GM19023 (cell line): ENCODE results near the gene FLVCR2.
"Not testable (repeated sequence)": the region's sequence is repeated elsewhere in the genome, so short reads cannot be mapped to it uniquely, and the experiment has no call there.

Source experiments
- ATAC-seq: cut with Tn5 transposase; IDR thresholded peaks from one replicate; pipeline ENCODE4 v1.9.1; 2021; ENCODE audit warnings: mild to moderate bottlenecking, moderate library complexity; ENCODE audit not compliant: unreplicated experiment

Gene FLVCR2

DNA sequence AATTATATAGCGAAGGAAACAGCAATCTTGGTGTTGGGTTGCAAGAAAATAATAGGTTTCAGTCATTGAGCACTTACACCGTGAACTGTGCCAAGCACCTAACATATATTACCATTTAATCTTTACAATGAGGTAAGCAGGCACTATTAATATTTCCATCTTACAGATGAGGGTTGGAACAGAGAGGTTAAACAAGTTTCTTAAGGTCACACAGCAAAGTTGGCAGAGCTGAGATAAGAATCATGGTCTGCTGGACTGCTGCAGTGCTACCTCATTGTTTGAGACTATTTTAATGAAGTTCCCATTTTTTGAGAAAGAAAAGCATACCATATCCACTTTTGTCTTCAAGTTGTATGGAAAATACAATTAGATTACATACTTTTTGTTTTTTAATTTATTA is 80.5 kb downstream of the FLVCR2 start:
- no peak for ATAC-seq

DNA sequence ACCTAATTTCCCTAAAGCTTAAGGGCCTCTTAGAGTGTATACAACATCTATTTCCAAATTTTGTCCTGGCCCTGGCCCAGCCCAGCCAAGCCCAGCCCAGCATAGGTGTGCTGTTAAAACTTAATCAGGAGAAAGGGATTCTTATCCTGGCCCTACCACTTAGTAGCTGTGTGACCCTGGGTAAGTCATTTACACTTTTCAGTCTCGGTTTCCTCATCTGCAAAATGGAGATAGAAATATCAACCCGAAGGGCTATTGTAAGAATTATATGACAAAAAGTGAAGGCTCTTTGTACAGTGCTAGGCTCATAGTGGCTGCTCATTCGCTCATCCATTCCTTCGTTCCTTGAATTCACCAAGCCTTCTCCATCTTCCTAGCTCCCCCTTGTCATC is 81.8 kb downstream of the FLVCR2 start:
- no peak for ATAC-seq

DNA sequence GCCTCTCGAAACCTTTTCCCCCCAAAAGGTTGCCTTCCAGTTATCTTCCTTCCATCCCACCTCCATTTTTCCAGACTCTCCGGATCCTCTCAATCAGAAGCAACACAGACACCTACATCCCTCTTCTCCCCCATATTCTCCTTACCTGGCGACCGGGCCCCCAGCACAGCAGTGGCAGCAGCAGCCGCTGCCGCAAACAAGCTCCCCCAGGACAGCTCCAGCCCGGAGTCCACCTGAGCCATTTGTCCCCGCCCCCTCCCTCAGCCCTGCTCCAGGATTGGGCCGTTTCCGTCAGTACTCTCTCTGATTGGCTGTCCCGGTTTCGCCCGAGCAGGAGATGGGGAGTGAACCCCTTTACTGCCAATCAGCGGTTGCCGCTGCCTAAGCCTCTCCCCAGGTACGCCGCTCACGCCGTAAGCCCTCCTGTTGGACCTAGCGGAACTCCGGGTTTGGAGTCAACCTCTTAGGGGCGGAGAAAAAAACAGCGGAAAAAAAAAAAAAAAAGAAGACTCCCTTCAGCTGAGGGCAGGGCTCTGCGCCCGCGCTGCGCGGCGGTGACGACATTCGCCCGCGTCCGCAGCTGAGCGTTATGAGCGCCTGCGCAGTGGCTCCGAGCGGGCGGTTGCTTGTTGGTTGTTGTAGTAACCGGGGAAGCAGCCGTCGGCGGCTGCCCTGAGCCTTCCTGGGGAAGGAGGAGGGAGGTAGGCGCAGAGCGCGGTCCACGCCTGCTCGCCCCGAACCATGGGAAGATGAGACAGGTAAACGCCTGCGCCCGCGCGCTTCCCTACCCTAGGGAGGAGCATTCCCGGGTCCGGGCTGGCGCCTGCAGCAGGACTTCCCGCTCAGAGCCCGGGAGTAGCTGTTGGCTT is 82.4 kb downstream of the FLVCR2 start, which contains the start of the genes ERG28 and TTLL5:
Gene ERG28, minus strand, starts transcription at position 247 of the 869 bp plus-strand sequence. CDS start 3,374 bp downstream, outside the sequence.
Gene TTLL5, plus strand, starts transcription at position 617 of the 869 bp plus-strand sequence. CDS start 1,904 bp downstream, outside the sequence.
- ATAC-seq: peak; percentile 97

DNA sequence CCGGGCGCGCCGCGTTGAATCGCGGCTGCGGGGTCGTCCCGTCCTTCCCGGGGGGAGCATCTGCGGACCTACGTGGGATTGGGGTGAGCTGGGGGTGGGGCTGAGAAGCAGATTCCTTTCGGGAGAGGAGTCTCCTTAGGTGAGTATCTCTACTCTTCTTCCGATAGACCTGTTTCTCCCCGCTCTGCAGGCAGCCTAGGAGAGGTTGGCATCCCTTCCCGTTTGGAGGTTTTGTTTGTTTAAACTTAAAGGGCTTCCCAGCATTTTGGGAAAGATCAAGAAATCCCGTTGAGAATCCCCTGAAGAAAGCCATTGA is 83.0 kb downstream of the FLVCR2 start:
- ATAC-seq: no peak

DNA sequence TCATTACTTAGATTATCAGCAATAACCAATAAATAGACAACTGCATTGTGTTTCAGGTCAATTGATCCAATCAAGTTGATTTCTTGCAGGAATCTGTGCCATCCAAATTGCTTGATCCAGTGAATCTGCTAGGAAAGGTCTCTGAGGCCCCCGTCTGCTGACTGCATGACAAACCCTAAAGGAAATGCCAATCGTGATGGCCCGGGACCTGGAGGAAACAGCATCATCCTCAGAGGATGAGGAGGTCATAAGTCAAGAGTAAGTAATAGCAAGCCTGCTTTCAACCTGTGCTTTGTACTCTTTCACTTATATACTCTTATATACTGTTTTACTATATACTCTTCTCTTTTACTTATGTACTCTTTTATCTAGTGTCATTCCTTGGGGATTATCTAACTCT is 84.5 kb downstream of the FLVCR2 start:
- ATAC-seq: no peak

DNA sequence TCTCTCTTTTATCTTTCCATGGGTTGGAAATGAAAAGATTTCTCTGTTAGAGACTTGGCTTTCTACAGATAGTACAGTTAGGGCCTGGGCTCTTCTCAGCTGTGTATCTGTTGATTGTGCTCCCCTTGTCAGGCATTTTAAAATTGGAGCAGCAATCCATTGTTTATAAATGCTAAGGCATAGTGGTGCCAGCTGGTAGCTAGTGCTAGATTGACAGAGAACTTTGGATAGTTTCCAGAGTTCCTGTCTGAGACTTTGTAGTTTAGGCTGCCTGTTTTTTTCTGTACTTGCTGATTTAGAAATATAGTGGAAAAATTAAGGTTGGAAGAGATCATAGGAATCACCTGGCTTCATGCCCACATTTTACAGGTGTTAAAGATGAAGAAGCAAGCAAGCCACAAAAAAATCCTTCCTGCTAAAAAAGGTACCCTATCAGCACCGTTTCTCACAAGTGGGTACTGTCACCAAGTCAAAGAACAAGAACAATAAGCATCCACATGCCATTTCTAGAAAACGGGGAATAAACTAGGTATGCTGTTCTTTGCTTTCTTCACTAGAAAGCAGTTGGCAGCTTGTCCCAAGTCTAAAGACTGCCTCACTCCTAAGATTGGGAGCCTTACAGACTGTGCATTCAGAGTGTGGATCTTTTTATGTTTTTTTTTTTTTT is 88.8 kb downstream of the FLVCR2 start:
- ATAC-seq: no peak

DNA sequence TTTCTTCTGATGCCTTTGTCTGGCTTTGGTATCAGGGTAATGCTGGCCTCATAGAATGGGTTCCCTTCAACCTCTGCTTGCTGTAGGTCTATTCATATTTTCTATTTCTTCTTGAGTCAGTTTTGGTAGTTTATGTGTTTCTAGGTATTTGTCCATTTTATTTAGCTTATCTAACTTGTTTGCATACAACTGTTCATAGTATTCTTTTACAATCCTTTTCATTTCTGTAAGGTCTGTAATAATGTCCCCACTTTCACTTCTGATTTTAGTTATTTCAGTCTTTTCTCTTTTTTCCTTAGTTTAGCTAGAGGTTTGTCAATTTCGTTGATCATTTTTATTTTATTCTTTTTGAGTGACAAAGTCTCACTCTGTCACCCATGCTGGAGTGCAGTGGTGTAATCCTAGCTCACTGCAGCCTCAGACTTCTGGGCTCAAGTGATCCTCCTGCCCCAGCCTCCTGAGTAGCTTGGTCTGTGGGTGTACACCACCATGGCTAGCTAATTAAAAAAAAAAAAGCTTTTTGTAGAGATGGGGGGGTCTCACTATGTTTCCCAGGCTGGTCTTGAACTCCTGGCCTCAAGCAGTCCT is 94.3 kb downstream of the FLVCR2 start:
- ATAC-seq: no peak

DNA sequence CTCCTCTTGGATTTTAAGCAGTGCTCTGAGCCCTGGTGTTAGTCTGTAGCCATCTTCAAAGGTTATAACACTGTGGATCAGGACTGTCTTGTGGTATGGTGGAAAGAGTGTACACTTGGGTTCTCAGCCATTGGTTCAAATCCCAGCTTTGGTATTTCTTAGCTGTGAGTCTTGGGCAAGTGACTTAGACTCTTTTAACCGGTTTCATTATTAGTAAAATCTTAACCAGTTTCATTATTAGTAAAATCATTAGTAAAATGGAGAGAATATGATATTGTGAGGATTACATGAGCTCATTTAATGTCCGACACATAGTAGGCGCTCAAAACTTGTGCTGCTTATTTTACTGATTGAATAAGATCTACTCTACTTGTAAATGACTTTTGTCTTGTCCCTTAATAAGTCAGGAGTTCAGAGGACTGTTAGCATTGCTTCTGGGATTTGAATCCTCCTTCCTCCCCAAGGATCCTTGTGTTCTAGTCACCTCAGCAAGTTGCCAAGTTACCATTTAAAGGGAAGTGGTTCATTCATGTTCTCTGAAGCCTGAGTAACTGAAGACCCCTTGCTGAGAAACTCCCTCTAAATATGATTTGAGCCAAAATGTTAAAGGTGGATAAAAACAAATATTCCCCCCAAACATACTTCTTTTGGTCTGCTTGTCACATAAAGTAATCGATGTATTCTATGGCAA is 95.1 kb downstream of the FLVCR2 start:
- ATAC-seq: no peak

DNA sequence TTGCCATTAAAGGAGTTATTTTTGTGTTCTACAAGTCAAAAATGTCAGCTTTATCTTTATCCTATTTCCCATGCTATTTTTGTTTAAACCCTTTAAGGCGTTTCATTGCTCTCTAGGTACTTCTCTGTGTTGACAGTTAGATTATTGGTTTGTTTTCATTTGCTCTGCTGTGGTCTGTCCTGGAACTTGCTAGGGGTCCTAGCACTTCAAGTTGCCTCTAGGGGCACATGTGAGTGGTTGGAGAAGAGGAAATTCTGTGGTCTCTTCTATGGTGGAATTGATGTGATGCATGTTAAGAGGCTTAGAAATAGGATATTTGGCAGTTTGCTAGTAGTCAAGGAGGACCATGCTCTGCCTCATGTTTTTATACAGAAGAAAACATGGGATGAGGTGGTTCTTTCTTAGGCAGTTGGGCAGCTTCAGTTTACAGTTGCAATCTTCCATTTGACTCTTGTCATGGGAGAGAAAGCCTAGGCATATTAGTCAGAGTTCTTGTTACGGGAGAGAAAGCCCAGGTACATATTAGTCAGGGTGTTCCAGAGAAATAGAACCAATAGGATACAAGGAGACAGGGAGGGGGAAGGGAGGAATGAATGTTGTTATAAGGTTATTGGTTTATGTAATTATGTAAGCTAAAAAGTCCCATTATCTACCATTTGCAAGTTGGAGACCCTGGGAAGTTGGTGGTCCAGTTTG is 97.0 kb downstream of the FLVCR2 start:
- ATAC-seq: no peak

DNA sequence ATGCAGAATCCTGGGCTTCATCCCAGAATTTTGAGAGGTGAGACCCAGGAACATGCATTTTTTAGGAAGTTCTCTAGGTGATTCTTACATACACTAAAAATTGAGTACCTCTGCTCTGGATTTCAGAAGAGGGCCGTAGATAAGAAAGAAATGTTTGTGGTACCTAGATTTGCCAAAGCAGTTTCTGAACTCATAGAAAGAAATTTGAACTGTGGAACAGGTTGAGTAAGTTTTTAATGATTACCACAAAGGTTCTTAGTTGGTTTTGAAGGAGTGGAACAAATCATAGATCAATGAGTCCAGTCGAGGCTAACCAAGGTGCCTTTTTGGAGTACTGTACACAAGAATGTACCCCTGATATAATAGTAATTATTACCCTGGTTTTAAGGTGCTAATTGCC is 107.5 kb downstream of the FLVCR2 start:
- no peak for ATAC-seq

DNA sequence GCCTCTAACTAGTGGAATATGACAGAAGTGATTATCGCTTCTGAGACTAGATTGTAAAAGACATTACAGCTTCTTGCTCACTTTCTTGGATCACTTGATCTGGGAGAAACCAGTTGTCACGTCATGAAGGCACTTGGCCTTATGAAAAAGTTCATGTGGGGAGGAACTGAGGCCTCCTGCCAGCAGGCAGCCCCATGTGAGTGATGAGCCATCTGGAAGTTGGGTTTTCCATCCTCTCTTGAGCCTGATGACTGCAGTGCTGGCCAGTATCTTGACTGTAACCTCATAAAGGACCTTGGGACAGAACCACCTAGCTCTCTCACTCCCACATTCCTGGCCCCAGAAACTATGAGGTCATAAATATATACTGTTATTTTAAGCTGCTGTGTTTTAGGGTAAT is 110.6 kb downstream of the FLVCR2 start:
- no peak for ATAC-seq

DNA sequence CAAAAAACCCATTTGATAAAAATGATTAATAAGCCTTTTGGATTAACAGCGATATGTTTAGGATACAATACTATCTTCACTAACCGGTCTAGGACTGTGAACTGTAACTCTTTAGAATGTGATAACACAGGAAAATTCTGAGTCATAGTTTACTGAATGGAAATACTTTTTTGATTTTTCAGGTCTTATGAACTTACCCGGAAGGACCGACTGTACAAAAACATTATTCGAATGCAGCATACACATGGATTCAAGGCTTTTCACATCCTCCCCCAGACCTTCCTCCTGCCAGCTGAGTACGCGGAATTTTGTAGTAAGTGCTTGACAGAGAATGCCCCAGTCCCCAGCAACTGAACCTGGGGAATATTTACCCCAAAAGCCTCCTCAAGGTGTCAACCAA is 111.6 kb downstream of the FLVCR2 start:
- ATAC-seq: no peak

DNA sequence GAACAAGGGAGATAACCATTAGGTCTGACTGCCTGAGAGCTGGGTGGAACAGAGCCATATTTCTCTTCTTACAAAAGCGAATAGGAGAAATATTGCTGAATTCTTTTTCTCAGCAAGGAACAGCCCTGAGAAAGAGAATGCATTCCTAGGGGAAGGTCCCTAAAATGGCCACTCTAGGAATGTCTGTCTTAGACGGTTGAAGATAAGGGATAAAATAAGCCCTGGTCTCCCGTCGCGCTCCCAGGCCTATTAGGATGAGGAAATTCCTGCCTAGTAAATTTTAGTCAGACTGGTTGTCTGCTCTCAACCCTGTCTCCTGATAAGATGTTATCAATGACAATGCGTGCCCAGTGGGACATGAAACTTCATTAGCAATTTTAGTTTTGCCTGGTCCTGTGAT is 116.6 kb downstream of the FLVCR2 start:
- not testable (repeated sequence) for ATAC-seq

DNA sequence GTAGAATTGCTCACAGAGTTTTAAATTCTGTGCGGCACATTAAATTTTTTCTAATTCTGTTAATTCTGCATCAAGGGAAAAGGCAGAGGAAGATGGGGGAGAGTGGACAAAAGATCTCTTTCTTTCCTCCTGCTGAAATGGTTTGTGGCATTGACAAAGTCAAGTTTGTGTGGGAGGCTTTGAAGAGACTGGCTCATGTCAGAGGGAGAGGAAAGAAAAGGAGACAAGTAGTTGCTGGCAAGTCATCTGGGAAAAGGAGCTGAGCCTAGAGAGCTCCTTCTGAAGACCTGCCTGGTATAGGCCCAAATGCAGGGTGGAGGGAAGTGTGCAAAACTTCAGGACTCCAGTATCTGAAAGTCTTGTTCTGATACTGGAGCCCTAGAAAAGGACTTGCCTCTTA is 119.0 kb downstream of the FLVCR2 start:
- no peak for ATAC-seq
